GM19193 (cell line): ENCODE measurements around the gene DRC3.

Source experiments
- POLR2A ChIP-seq: IDR thresholded peaks from 4 replicates; pipeline ENCODE4 v1.6.1; 2011; ENCODE audit not compliant: insufficient read depth, insufficient read length; ENCODE audit errors: extremely low read depth

DRC3 gene

DNA sequence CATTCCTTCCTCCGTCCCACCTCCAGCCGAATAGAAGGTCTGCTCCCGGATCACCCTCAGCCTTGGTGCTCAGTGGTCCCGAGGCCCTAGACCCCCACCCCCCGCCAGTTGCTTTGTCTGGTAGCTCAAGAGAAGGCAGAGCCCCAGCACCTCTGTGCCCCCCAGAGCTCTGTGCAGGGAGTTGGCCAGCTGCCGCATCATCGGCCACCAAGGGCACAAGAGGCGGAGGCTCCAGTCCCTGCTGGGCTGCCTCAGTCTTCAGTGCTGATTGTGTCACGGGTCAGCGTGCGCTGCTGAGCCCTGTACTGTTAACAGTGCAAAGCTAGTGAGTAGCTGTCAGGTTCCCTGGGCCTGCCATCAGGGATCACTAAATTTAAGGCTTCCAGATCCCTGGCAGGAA lies 92.9 kb downstream of the DRC3 start:
- TF ChIP-seq POLR2A = no peak
